ENCODE results near the gene EXTL1. TPM values are rescaled to one million over a fixed set of nuclear protein-coding genes. Genes with fewer than 3 reads are reported as not detected.

EXTL1 gene
- total and polyA plus RNA-seq, 4 donors, result 2.3 to 14.8 (median 7.9) TPM

DNA sequence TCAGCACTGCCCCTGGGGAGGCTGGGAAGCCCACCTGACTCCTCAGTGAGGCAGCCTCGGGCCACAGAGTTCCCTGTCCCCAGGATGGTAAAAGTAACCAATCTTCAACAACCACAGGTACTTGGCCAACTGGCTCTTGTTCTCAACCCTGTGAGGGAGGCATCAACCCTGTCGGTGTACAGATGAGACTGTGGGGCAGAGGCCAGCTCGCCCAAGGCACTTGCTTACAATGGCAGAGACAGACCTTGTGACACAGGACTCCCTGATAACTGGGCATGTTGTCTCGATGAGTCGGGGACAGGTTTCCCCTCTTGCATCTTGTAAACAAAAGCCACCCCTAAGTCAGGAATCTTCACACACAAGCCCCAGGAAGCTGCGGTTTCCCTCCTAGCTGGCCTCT, 16.3 kb downstream of the EXTL1 start:
- no peaks in the 10 kb centered on the region for H3K27me3 ChIP-seq (ENCODE audit: control insufficient read depth, insufficient read depth, low read length)
- H3K4me3 ChIP-seq (ENCODE audit: low read depth, low read length), result no peak overlapping the region
- 81% methylated on average over 6 of the region's 6 CpGs for WGBS (ENCODE audit: insufficient coverage)
- H3K36me3 ChIP-seq (ENCODE audit: control insufficient read depth, insufficient read depth, low read length), result no peaks in the 10 kb centered on the region
- DNase-seq (ENCODE audit: low read depth in 4 of 6, low spot score in 6 of 6), result no peak
- H3K9me3 ChIP-seq (ENCODE audit: control insufficient read depth, insufficient read depth, low read length), result no peaks in the 10 kb centered on the region
- H3K4me1 ChIP-seq (ENCODE audit: control insufficient read depth, insufficient read depth, low read length), result peaks cover 25% of the 10 kb centered on the region
- H3K27ac ChIP-seq (ENCODE audit: low read depth, low read length), result no peak overlapping the region

DNA sequence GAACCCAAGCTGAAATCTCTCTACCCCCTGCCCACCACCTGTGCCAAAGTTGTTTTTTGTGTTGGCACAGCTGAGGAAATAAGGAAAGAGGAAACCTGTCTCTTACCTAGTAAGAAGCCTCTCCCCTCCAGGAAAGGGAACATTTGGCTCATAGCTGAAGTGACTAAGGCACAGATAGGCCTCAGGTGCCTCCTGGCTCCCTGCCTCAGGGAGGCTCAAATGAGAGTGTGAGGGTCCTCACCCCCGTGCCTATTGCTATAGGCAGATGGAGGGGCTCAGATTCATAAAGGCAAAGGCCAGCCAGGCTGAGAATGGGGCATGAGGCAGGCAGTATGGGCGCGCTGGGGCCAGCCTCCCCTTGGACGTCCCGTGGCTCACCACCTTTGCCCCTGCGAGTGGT, 16.9 kb downstream of the EXTL1 start:
- Histone ChIP-seq H3K27ac (ENCODE audit: low read depth, low read length) (no peak overlapping the region), H3K9me3 (ENCODE audit: control insufficient read depth, insufficient read depth, low read length) (no peaks in the 10 kb centered on the region), H3K36me3 (ENCODE audit: control insufficient read depth, insufficient read depth, low read length) (no peaks in the 10 kb centered on the region), H3K4me3 (ENCODE audit: low read depth, low read length) (no peak overlapping the region), H3K4me1 (ENCODE audit: control insufficient read depth, insufficient read depth, low read length) (peaks cover 25% of the 10 kb centered on the region), H3K27me3 (ENCODE audit: control insufficient read depth, insufficient read depth, low read length) (peaks cover under 1% of the 10 kb centered on the region)
- WGBS (ENCODE audit: insufficient coverage), result 87% methylated on average over 6 of the region's 6 CpGs
- DNase-seq (ENCODE audit: low read depth in 4 of 6, low spot score in 6 of 6), result no peak

DNA sequence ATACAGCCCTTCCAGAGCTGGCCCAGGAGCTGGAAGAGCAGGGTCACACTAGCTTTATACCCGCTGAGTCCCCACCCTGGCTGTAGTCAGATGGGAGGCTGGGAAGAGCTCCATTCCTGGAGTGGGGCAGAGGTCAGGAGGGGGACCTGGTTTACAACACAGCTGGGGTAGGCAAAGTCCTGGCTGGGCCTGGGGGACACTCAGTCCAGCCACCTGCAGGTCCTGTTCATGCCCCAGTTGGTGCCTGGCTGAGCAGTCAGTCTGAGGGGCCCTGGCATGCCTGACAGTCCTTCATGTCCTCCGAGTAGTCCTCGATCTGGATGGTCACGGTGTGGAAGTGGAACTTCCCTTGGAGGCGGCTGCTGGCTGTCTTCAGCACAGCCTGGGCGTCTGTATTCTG, 17.3 kb downstream of the EXTL1 start:
- no peak for DNase-seq (ENCODE audit: low read depth in 4 of 6, low spot score in 6 of 6)
- Histone ChIP-seq H3K4me3 (ENCODE audit: low read depth, low read length) (no peak overlapping the region), H3K4me1 (ENCODE audit: control insufficient read depth, insufficient read depth, low read length) (peaks cover 25% of the 10 kb centered on the region), H3K27ac (ENCODE audit: low read depth, low read length) (no peak overlapping the region), H3K9me3 (ENCODE audit: control insufficient read depth, insufficient read depth, low read length) (no peaks in the 10 kb centered on the region), H3K27me3 (ENCODE audit: control insufficient read depth, insufficient read depth, low read length) (peaks cover 5% of the 10 kb centered on the region), H3K36me3 (ENCODE audit: control insufficient read depth, insufficient read depth, low read length) (no peaks in the 10 kb centered on the region)
- 82% methylated on average over 6 of the region's 6 CpGs for WGBS (ENCODE audit: insufficient coverage)

DNA sequence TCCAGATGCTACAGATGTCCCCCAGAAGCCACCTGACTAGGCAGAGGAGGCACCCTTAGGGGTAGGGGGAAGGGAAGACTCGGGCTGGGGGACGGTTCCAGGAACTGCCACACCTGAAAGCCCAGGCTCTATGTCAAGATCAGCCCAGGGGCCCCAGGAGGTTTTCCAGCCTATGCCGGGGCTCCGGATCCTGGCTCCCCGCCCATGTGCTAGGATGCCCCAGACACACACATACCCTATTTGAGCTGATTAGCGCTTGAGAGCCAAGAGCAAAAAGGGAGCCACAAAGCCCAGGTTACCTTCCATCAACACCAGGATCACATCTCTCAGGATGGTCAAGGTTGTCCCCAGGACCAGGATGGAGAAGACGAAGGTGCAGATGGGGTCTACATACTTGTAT, 19.8 kb downstream of the EXTL1 start:
- H3K27ac ChIP-seq (ENCODE audit: low read depth, low read length), result no peak overlapping the region
- peaks cover 27% of the 10 kb centered on the region for H3K27me3 ChIP-seq (ENCODE audit: control insufficient read depth, insufficient read depth, low read length)
- H3K4me3 ChIP-seq (ENCODE audit: low read depth, low read length), result no peak overlapping the region
- no peaks in the 10 kb centered on the region for H3K36me3 ChIP-seq (ENCODE audit: control insufficient read depth, insufficient read depth, low read length)
- WGBS (ENCODE audit: insufficient coverage), result 91% methylated on average over 6 of the region's 7 CpGs
- H3K9me3 ChIP-seq (ENCODE audit: control insufficient read depth, insufficient read depth, low read length), result no peaks in the 10 kb centered on the region
- peaks cover 17% of the 10 kb centered on the region for H3K4me1 ChIP-seq (ENCODE audit: control insufficient read depth, insufficient read depth, low read length)
- DNase-seq (ENCODE audit: low read depth in 4 of 6, low spot score in 6 of 6), result no peak

DNA sequence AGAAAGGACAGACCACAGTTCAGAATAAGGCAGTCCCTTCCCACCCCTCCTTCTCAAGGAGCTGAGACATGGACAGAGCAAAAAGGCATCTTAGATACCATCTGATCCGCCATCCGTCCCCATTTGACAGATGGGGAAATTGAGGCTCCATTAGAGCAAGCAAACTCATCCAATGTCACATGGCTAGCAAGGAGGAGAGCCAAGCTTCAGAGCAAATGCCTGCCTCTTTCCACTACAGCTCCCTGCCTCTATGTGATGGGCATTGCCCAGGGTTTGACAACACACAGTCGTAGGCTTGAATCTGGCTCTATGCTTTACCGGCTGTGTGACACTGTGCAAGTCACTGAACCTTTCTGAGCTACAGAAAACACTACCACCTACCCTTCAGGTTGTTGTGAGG, 20.4 kb downstream of the EXTL1 start:
- H3K4me3 ChIP-seq (ENCODE audit: low read depth, low read length), result no peak overlapping the region
- peaks cover 19% of the 10 kb centered on the region for H3K4me1 ChIP-seq (ENCODE audit: control insufficient read depth, insufficient read depth, low read length)
- peaks cover 33% of the 10 kb centered on the region for H3K27me3 ChIP-seq (ENCODE audit: control insufficient read depth, insufficient read depth, low read length)
- H3K27ac ChIP-seq (ENCODE audit: low read depth, low read length), result no peak overlapping the region
- DNase-seq (ENCODE audit: low read depth in 4 of 6, low spot score in 6 of 6), result no peak
- no peaks in the 10 kb centered on the region for H3K9me3 ChIP-seq (ENCODE audit: control insufficient read depth, insufficient read depth, low read length)
- 79% methylated on average over 2 of the region's 4 CpGs for WGBS (ENCODE audit: insufficient coverage)
- H3K36me3 ChIP-seq (ENCODE audit: control insufficient read depth, insufficient read depth, low read length), result no peaks in the 10 kb centered on the region

DNA sequence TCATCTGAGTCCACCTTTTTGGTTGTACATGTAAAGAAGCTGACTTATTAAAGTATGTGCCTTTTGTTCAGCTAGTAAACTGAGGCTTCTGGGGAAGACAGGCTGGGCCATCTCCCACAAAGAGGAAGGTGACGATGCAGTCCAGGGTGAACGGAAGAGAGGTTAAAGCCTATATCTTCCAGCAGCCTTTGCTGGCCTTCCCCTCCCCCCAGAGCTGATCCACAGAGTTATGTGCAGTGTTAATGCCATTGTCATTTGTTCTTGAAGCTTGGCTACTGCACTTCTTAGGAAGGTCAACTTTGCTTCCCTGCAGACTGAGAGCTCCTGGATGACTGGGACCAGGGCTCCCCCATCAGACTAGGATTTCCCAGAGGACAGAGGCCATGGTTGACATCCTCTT, 22.2 kb downstream of the EXTL1 start:
- 83% methylated on average over 1 of the region's 2 CpGs for WGBS (ENCODE audit: insufficient coverage)
- Histone ChIP-seq H3K27ac (ENCODE audit: low read depth, low read length) (no peak overlapping the region), H3K4me3 (ENCODE audit: low read depth, low read length) (no peak overlapping the region), H3K36me3 (ENCODE audit: control insufficient read depth, insufficient read depth, low read length) (no peaks in the 10 kb centered on the region), H3K27me3 (ENCODE audit: control insufficient read depth, insufficient read depth, low read length) (peaks cover 42% of the 10 kb centered on the region), H3K9me3 (ENCODE audit: control insufficient read depth, insufficient read depth, low read length) (no peaks in the 10 kb centered on the region), H3K4me1 (ENCODE audit: control insufficient read depth, insufficient read depth, low read length) (peaks cover 20% of the 10 kb centered on the region)
- no peak for DNase-seq (ENCODE audit: low read depth in 4 of 6, low spot score in 6 of 6)

DNA sequence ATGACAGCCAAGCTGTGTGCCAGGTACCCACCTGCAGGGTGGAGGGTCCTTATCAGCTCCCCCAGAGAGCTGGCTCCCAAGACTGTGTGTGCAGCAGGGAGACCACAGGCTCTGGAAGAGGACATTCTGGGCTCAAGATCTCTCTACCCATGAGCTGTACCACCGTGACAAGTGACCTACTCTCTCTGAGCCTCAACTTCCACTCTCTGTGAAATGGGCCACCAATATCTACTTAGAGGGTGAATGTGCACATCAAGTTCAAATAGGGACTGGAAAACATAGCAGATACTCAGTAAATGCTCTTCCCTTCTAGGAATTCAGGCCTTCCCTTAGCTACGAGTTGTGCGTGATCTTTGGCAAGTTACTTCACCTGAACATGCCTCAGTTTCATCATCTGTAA, 22.8 kb downstream of the EXTL1 start:
- H3K27ac ChIP-seq (ENCODE audit: low read depth, low read length), result no peak overlapping the region
- no peaks in the 10 kb centered on the region for H3K36me3 ChIP-seq (ENCODE audit: control insufficient read depth, insufficient read depth, low read length)
- no CpG with 5 or more reads among the region's 3 CpGs for WGBS (ENCODE audit: insufficient coverage)
- no peak overlapping the region for H3K4me3 ChIP-seq (ENCODE audit: low read depth, low read length)
- no peak for DNase-seq (ENCODE audit: low read depth in 4 of 6, low spot score in 6 of 6)
- no peaks in the 10 kb centered on the region for H3K9me3 ChIP-seq (ENCODE audit: control insufficient read depth, insufficient read depth, low read length)
- peaks cover 45% of the 10 kb centered on the region for H3K27me3 ChIP-seq (ENCODE audit: control insufficient read depth, insufficient read depth, low read length)
- H3K4me1 ChIP-seq (ENCODE audit: control insufficient read depth, insufficient read depth, low read length), result peaks cover 20% of the 10 kb centered on the region

DNA sequence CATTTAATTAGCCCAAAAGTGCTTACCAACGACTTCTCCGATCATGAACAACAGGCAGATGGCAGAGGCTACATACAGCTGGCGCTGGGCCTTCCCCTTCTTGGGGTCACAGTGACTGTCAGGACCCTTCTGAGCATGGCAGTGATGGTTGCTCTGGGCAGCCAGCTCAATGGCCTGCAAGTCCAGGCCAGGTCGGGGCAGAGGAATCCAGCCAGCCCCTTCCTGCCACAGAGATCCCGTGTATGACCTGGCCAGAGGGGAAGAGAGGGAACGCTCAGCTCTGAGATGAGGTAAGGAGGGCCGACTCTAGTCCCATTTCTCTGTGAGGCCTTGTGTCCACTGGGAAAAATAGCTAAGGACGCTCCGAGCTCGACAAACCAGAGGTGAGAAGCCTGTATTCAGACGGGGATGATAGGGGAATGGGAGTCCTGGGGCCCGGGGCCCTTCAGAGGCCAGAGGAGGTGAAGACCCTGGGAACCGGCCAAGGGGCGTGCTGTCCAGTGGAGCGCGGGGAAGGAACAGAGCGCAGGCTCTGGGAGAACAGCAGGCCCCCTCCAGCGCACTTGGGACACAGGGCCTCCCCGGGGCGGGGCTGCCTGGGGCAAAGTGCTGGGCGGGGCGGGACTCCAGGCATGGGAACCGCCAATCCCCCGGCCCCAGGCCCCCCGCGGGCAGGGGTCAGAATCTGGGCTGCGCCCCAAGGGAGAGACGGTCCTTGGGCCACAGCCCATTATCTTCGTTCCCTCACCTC, 23.6 kb downstream of the EXTL1 start:
- H3K27ac ChIP-seq (ENCODE audit: low read depth, low read length), result no peak overlapping the region
- DNase-seq (ENCODE audit: low read depth in 4 of 6, low spot score in 6 of 6), result no peak
- 21% methylated on average over 28 of the region's 29 CpGs for WGBS (ENCODE audit: insufficient coverage)
- H3K4me1 ChIP-seq (ENCODE audit: control insufficient read depth, insufficient read depth, low read length), result peaks cover 20% of the 10 kb centered on the region
- no peaks in the 10 kb centered on the region for H3K36me3 ChIP-seq (ENCODE audit: control insufficient read depth, insufficient read depth, low read length)
- H3K27me3 ChIP-seq (ENCODE audit: control insufficient read depth, insufficient read depth, low read length), result peaks cover 47% of the 10 kb centered on the region
- H3K4me3 ChIP-seq (ENCODE audit: low read depth, low read length), result no peak overlapping the region
- H3K9me3 ChIP-seq (ENCODE audit: control insufficient read depth, insufficient read depth, low read length), result no peaks in the 10 kb centered on the region

DNA sequence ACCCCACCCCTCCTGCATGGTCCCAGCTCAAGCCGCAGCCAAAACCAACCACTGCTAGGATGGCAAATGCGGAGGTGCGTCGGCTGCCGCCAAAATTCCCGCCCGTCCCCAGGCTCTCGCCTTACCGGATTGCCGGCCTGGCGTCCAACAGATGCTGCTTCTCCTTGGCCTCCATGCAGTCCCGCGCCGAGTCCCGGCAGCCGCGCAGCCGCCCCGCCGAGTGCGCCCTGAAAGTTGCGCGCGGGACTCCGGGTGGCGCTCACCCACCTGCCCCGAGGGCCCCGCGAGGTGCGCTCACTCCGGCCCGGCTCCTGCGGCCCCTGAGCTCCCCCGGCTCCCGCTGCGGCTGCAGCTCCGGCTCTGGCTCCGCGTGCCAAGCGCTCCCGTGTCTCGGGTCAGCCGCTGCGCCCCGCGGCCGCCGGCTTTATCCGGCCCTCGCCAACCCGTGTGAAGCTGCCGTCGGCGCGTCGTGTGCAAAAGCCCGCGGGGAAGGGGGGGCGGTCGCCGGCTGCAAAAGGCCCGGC, 24.2 kb downstream of the EXTL1 start, which contains the start of gene SLC30A2:
Gene SLC30A2, minus strand, starts transcription at position 397 of the 524 bp plus-strand sequence. Its CDS starts 222 bp downstream, at position 175.
- Histone ChIP-seq H3K9me3 (ENCODE audit: control insufficient read depth, insufficient read depth, low read length) (no peaks in the 10 kb centered on the region), H3K27me3 (ENCODE audit: control insufficient read depth, insufficient read depth, low read length) (peaks cover 47% of the 10 kb centered on the region), H3K27ac (ENCODE audit: low read depth, low read length) (no peak within 1 kb of the TSS), H3K36me3 (ENCODE audit: control insufficient read depth, insufficient read depth, low read length) (no peaks in the 10 kb centered on the region), H3K4me3 (ENCODE audit: low read depth, low read length) (no peak within 1 kb of the TSS), H3K4me1 (ENCODE audit: control insufficient read depth, insufficient read depth, low read length) (peaks cover 20% of the 10 kb centered on the region)
- peak in 1 of 6 donors; percentile 9 for DNase-seq (ENCODE audit: low read depth in 4 of 6, low spot score in 6 of 6)
- under 1% methylated on average over 62 of the region's 62 CpGs for WGBS (ENCODE audit: insufficient coverage)

All from spinal cord (tissue), 10 donors.